Measurements from ENCODE around the gene HSD11B1.

GRCh38 chr1:209688746-209689234 lies 15.9 kb upstream of the HSD11B1 start:
- TF ChIP-seq CTCF (IDR thresholded peaks at IDR 0.05; ENCODE audit: low read length) = no peak
- TF ChIP-seq EZH2 (IDR thresholded peaks at IDR 0.05; ENCODE audit: borderline replicate concordance, low read length) = no peak
